ENCODE results near the gene ZNF385A.

DNA sequence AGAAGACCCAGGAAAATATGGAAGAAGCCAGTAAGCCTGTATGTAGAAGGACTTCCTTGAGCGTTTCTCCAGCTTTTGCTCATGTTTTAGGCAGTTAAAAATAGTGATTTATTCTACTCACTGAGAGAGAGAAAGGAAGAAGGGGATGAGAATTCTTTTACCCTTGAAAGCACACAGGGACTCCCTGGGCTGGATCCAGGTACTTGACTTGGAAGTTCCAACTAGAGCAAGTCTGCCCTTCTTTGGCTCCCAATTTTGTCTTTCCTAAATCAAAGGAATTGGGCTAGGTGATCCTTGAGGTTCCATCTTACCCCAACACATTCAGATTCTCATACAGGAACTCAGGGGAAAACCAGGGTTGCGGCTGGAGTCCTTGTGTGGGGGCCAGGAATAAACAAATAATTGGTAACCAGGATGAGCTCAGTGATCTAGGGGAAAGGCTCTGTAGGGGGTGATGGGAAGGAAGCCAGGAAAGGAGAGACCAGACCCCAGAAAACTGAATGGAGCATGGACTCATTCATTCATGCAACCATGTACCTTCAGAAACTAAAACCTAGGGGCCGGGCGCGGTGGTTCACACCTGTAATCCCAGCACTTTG, 46.0 kb upstream of the ZNF385A start:
- TF ChIP-seq CTCF (IDR thresholded peaks at IDR 0.05 in 4 of 5, conservative IDR thresholded peaks at IDR 0.05 in 1 of 5) (no peak), POLR2A (IDR thresholded peaks at IDR 0.05) (no peak)
